Measurements from ENCODE around the gene TAF11L13. TPM values are rescaled to one million over a fixed set of nuclear protein-coding genes. Genes with fewer than 3 reads are reported as not detected.

TAF11L13 gene
- total RNA-seq, 1 donor from 2014 or later: not detected

GRCh38 chr5:17655921-17656320, 24.0 kb downstream of the TAF11L13 start:
- Mint-ChIP-seq H3K36me3 (ENCODE audit: low read depth) (peaks cover 2% of the 10 kb centered on the region), H3K27ac (ENCODE audit: unreplicated experiment) (no peak overlapping the region), H3K9me3 (peaks cover 11% of the 10 kb centered on the region), H3K4me3 (no peak overlapping the region), H3K4me1 (peaks cover 3% of the 10 kb centered on the region), H3K27me3 (ENCODE audit: low read depth) (no peaks in the 10 kb centered on the region)
- DNase-seq (ENCODE audit: low read depth, low spot score): no peak
- no peak for TF ChIP-seq CTCF (conservative IDR thresholded peaks at IDR 0.05)

GRCh38 chr5:17663182-17663581, 31.3 kb downstream of the TAF11L13 start:
- H3K9me3 Mint-ChIP-seq: peaks cover 17% of the 10 kb centered on the region
- no peak for TF ChIP-seq CTCF (conservative IDR thresholded peaks at IDR 0.05)
- no peak overlapping the region for H3K27ac Mint-ChIP-seq (ENCODE audit: unreplicated experiment)
- DNase-seq (ENCODE audit: low read depth, low spot score): no peak
- no peak overlapping the region for H3K4me3 Mint-ChIP-seq
- peaks cover 5% of the 10 kb centered on the region for H3K36me3 Mint-ChIP-seq (ENCODE audit: low read depth)
- H3K4me1 Mint-ChIP-seq: no peaks in the 10 kb centered on the region
- H3K27me3 Mint-ChIP-seq (ENCODE audit: low read depth): no peaks in the 10 kb centered on the region

GRCh38 chr5:17665836-17666235, 33.9 kb downstream of the TAF11L13 start:
- no peaks in the 10 kb centered on the region for H3K27me3 Mint-ChIP-seq (ENCODE audit: low read depth)

GRCh38 chr5:17666726-17667235, 34.9 kb downstream of the TAF11L13 start:
- Mint-ChIP-seq H3K9me3 (peaks cover 11% of the 10 kb centered on the region), H3K27ac (ENCODE audit: unreplicated experiment) (no peak overlapping the region), H3K4me3 (no peak overlapping the region), H3K4me1 (no peaks in the 10 kb centered on the region), H3K36me3 (ENCODE audit: low read depth) (no peaks in the 10 kb centered on the region), H3K27me3 (ENCODE audit: low read depth) (no peaks in the 10 kb centered on the region)
- no peak for DNase-seq (ENCODE audit: low read depth, low spot score)
- TF ChIP-seq CTCF (conservative IDR thresholded peaks at IDR 0.05): no peak

More at GRCh38 chr5:17665836-17666235, 33.9 kb downstream of the TAF11L13 start:
- no peak for DNase-seq (ENCODE audit: low read depth, low spot score)
- Mint-ChIP-seq H3K4me3 (no peak overlapping the region), H3K9me3 (peaks cover 15% of the 10 kb centered on the region), H3K4me1 (no peaks in the 10 kb centered on the region), H3K36me3 (ENCODE audit: low read depth) (peaks cover 3% of the 10 kb centered on the region), H3K27ac (ENCODE audit: unreplicated experiment) (no peak overlapping the region)
- no peak for TF ChIP-seq CTCF (conservative IDR thresholded peaks at IDR 0.05)

- Mint-ChIP-seq H3K36me3 (ENCODE audit: low read depth) (no peaks in the 10 kb centered on the region), H3K27ac (ENCODE audit: unreplicated experiment) (no peak overlapping the region), H3K27me3 (ENCODE audit: low read depth) (no peaks in the 10 kb centered on the region), H3K4me3 (no peak overlapping the region), H3K4me1 (no peaks in the 10 kb centered on the region), H3K9me3 (peaks cover 9% of the 10 kb centered on the region)
- TF ChIP-seq CTCF (conservative IDR thresholded peaks at IDR 0.05): no peak
- DNase-seq (ENCODE audit: low read depth, low spot score): no peak
These were observed 38.5 kb downstream of the TAF11L13 start for GRCh38 chr5:17670353-17670752.

All from neural crest cell (in vitro differentiated cells).